ENCODE data around the gene ZNF761.

DNA sequence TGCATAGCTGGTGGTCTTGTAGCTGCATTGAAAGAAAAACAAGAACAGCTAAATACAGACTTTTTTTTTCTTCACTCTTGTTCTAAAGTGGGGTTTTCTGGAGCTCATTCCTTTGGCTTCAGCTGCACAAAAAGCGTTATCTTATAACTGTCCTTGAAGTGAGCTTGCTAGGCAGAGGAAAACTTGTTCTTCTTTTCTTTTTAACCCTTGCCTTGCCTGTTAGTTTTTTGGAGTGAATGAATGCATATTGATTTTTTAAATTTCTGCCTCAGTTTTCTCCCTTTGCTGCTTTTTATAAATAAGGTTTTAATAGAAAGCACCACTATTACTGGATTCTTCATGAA lies 35.3 kb upstream of the ZNF761 start:
- no peak for TF ChIP-seq ZC3H10 (CRISPR knock-in tag; IDR thresholded peaks at IDR 0.05)
- TF ChIP-seq, protein P1, sequence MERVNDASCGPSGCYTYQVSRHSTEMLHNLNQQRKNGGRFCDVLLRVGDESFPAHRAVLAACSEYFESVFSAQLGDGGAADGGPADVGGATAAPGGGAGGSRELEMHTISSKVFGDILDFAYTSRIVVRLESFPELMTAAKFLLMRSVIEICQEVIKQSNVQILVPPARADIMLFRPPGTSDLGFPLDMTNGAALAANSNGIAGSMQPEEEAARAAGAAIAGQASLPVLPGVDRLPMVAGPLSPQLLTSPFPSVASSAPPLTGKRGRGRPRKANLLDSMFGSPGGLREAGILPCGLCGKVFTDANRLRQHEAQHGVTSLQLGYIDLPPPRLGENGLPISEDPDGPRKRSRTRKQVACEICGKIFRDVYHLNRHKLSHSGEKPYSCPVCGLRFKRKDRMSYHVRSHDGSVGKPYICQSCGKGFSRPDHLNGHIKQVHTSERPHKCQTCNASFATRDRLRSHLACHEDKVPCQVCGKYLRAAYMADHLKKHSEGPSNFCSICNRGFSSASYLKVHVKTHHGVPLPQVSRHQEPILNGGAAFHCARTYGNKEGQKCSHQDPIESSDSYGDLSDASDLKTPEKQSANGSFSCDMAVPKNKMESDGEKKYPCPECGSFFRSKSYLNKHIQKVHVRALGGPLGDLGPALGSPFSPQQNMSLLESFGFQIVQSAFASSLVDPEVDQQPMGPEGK (CRISPR knock-in tag; IDR thresholded peaks at IDR 0.05; ENCODE audit: borderline replicate concordance): no peak
- TF ChIP-seq, protein P2, sequence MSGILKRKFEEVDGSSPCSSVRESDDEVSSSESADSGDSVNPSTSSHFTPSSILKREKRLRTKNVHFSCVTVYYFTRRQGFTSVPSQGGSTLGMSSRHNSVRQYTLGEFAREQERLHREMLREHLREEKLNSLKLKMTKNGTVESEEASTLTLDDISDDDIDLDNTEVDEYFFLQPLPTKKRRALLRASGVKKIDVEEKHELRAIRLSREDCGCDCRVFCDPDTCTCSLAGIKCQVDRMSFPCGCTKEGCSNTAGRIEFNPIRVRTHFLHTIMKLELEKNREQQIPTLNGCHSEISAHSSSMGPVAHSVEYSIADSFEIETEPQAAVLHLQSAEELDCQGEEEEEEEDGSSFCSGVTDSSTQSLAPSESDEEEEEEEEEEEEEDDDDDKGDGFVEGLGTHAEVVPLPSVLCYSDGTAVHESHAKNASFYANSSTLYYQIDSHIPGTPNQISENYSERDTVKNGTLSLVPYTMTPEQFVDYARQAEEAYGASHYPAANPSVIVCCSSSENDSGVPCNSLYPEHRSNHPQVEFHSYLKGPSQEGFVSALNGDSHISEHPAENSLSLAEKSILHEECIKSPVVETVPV (CRISPR knock-in tag; IDR thresholded peaks at IDR 0.05): no peak
- TF ChIP-seq OSR1 (CRISPR knock-in tag; IDR thresholded peaks at IDR 0.05): no peak
- TF ChIP-seq SNAI2 (CRISPR knock-in tag; IDR thresholded peaks at IDR 0.05): no peak
- TF ChIP-seq PPARA (CRISPR knock-in tag; IDR thresholded peaks at IDR 0.05; ENCODE audit: borderline replicate concordance): no peak
- TF ChIP-seq ARNTL (CRISPR knock-in tag; IDR thresholded peaks at IDR 0.05; ENCODE audit: borderline replicate concordance, low read depth): no peak
- TF ChIP-seq RARB (CRISPR knock-in tag; IDR thresholded peaks at IDR 0.05): no peak
- TF ChIP-seq, protein P3, sequence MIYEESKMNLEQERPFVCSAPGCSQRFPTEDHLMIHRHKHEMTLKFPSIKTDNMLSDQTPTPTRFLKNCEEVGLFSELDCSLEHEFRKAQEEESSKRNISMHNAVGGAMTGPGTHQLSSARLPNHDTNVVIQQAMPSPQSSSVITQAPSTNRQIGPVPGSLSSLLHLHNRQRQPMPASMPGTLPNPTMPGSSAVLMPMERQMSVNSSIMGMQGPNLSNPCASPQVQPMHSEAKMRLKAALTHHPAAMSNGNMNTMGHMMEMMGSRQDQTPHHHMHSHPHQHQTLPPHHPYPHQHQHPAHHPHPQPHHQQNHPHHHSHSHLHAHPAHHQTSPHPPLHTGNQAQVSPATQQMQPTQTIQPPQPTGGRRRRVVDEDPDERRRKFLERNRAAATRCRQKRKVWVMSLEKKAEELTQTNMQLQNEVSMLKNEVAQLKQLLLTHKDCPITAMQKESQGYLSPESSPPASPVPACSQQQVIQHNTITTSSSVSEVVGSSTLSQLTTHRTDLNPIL (CRISPR knock-in tag; IDR thresholded peaks at IDR 0.05; ENCODE audit: low read depth): no peak
- TF ChIP-seq, protein P4, sequence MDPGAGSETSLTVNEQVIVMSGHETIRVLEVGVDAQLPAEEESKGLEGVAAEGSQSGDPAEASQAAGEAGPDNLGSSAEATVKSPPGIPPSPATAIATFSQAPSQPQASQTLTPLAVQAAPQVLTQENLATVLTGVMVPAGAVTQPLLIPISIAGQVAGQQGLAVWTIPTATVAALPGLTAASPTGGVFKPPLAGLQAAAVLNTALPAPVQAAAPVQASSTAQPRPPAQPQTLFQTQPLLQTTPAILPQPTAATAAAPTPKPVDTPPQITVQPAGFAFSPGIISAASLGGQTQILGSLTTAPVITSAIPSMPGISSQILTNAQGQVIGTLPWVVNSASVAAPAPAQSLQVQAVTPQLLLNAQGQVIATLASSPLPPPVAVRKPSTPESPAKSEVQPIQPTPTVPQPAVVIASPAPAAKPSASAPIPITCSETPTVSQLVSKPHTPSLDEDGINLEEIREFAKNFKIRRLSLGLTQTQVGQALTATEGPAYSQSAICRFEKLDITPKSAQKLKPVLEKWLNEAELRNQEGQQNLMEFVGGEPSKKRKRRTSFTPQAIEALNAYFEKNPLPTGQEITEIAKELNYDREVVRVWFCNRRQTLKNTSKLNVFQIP (CRISPR knock-in tag; IDR thresholded peaks at IDR 0.05; ENCODE audit: borderline replicate concordance, low read depth): no peak
- TF ChIP-seq ZFP30 (CRISPR knock-in tag; IDR thresholded peaks at IDR 0.05): no peak
- TF ChIP-seq ZNF70 (CRISPR knock-in tag; IDR thresholded peaks at IDR 0.05): no peak

All from SK-N-SH treated with all-trans-retinoic acid at 6 μM for 48 hours (cell line).